Left colon (tissue), 2 donors: ENCODE results near the gene CDRT15. TPM values are rescaled to one million over a fixed set of nuclear protein-coding genes. Genes with fewer than 3 reads are reported as not detected.
"Not testable (repeated sequence)": the region's sequence is repeated elsewhere in the genome, so short reads cannot be mapped to it uniquely, and the experiment has no call there.

ENCODE experiments used
- ATAC-seq: fragments of 200-7000 bp; cut with Tn5 transposase; one replicate; pipeline ENCODE4 v1.9.1; 2020; ENCODE audit warnings: mild to moderate bottlenecking, moderate library complexity
- DNase-seq, 2 donors: peaks; one replicate each; pipeline ENCODE4 v3.0.0-alpha.2; 2020
- intact Hi-C, 2 donors: fragments of 100-400 bp; cut with DNase I in 1 of 2; cut with micrococcal nuclease in 1 of 2; formaldehyde crosslinking; loops; one replicate each; pipeline versions ENCODE4 v1.11.2 to v1.14.0; 2022; cut with DNase I, micrococcal nuclease
- total RNA-seq, 2 donors: library from RNA; stranded (reverse); fragmentation: NEBNext Ultra II Directional; extraction: Animal tissue kit (Norgen Biotek cat#: 25700); gene quantifications; one replicate each; pipeline ENCODE4 v1.2.1, GENCODE V29; 2021
- donor health status: DM: no; HTN: no; CAD: no.
- donor health status: DM: yes; HTN: yes; CAD: no.

The CDRT15 gene
- total RNA-seq, 2 donors from 2014 or later: not detected

DNA sequence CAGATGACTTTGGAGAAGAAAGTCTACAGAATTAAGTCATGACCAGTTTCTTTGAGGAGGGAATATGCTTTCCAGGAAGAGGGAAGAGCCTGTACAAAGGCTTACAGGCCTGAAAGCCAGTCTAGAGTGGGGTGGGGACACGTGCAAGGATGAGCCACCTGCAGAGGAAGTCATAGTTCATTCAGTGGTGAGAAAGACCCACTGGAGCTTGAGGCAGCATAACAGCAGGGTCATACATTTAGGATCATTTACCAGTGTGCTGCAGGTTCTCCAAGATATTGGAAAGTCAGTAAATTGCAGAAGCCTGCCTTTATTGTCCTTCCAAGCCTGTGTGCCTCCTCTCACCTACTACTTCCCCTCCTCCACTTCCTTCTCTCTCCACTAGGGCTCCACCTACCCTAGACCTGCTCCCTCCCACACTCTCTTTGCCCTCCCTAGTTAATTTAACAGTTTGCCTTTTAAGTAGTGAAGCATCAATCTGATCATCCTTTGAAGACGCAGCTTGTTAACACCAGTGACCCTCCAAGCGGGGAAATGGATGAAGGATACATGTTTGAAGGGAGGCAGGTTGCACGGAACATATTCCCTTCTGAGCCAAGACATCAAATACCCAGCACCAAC lies 40.2 kb downstream of the CDRT15 start:
- DNase-seq (no peak), ATAC-seq (peak; percentile 54)
- intact Hi-C loops: no loop called here

DNA sequence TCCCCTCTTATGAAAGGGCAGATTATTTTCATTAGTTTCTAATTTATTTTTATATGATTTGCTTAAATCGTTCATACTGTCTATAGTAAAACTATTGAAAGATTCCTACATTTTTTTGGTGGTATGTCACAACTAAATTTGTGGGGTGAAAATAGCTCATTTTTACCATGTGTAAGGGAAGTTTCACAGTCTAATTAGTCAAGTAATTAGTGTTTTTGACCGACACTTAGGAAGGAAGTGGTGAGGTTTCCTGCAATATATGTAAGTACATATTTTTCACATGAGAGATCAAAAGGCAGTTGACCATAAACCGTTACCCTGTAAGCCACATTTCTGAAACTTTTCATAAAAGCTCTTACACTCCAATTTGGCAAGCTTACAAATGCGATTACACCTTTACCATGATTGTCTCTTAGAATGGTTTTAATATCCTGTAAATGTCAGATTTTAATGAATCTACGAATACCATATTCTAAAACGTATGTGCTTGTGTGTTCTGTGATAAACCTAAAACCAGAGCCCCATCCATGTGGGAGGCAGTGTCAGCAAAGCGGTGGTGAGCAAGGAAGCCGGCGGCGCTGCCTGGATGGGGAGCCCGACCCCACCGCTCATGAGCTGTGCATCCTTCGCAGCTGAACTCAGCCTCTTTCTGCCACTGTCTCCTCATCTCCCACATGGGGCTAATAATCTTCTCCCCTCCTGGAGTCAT lies 43.9 kb downstream of the CDRT15 start:
- DNase-seq, intact Hi-C loops, ATAC-seq: not testable (repeated sequence)

DNA sequence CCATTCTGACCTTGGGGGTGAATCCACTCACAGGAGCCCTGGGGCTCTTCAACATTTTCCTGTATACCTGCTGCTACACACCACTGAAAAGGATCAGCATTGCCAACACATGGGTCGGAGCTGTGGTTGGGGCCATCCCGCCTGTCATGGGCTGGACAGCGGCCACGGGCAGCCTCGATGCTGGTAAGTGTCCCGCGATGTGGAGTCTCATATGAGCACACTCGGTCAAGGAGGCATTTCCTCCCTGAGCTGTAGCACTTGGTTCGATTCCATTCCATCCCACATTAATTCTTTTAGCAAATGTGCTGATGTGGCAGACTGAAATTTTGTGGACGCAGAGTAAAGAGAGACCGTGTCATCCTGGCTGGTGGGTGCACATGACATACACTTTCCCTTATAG lies 44.6 kb downstream of the CDRT15 start:
- intact Hi-C loops, DNase-seq, ATAC-seq: not testable (repeated sequence)

DNA sequence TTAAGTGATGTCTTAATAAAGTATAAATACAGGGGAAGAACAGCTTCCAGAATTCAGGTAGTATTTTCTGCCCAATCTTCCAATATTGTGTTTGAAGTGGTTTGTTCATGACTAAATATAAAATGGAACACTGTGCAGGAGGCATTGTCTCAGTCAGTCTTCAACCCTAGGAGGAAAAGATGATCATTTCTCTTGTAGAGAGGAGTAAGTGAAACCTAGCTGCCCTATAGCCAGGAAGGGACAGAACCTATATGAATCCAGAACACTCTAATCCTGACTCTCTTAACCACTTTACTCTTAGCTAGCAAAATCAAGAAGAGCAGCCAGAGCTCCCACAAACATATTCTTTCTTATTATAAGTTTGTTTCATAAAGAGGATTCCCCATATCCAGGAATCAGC lies 45.2 kb downstream of the CDRT15 start:
- DNase-seq, intact Hi-C loops, ATAC-seq: not testable (repeated sequence)

DNA sequence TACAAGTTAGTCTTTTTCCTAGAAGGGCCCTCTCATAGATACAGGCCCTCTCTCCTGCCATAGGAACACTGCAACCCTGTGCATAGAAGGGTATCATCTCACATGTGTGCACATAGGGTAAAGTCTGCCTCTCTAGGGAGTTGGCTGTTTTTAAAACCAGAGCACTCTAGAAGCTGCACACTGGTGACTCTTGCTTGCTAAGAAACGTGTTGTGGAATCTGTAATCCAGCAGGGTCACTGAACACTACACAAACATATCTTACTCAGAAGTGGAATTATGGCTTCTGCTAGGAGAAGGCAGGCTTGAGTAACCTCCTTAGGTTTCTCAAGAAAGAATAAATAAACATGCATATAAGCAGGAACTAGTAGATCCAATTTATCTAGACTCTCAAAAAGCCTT lies 45.9 kb downstream of the CDRT15 start:
- DNase-seq, intact Hi-C loops, ATAC-seq: not testable (repeated sequence)

DNA sequence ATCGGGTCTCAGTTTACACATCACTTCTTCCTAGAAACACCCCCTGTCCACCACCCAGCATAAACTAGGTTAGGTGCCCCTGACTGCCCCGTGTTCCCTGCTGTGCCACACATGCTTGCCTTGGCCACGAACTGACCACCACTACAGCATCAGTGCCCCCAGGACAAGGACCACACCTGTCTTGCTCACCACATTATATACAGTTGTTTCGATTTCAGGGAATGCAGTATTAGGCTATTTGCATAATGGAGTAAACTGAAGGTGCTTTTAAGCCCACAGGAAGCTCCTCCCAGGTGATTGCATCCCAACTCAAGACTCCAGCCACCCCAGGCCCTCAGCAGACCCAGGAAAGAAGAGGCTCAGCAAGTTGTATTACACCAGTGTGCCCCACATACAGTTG lies 50.2 kb downstream of the CDRT15 start:
- ATAC-seq, DNase-seq, intact Hi-C loops: not testable (repeated sequence)

Other genes starting within 250 kb of the CDRT15 start
- gene COX10, start 167.4 kb downstream of the CDRT15 start, total RNA-seq: 10 to 100 TPM; 29.1 to 34.6 TPM
- 1 to 10 TPM in 1 of 2 donors, under 1 TPM in 1; 0.73 to 1.7 TPM for gene HS3ST3B1, start 64.2 kb upstream of the CDRT15 start, total RNA-seq